HEK293 (cell line): ENCODE results near the gene SGCG.

ENCODE experiments used
- CTCF ChIA-PET: fragments of 350-600 bp; formaldehyde crosslinking; extraction: SDS; loops from one replicate; lab custom pipeline; 2021; ENCODE audit warnings: antibody characterized with exemption; lab: Yijun Ruan, JAX
- POLR2A ChIA-PET: fragments of 300-600 bp; formaldehyde crosslinking; extraction: SDS; loops from one replicate; lab custom pipeline; 2020; ENCODE audit warnings: antibody characterized with exemption, inconsistent platforms; lab: Yijun Ruan, JAX
- H3K27ac ChIP-seq: fragments of 200-500 bp; sonication (Bioruptor generic); 2 replicates; pipeline ENCODE4 v1.5.1; 2014; ENCODE audit warnings: low read depth, low read length, control low read depth, inconsistent platforms; ENCODE audit errors: extremely low read depth
- H3K36me3 ChIP-seq, 2 experiments: fragments of 200-500 bp in 1 of 2; sonication (Bioruptor generic) in 1 of 2; 1 replicate in 1 of 2; 2 replicates in 1 of 2; pipeline ENCODE4 v1.5.1; 2014 to 2017; ENCODE audit warnings: inconsistent platforms in 2 of 2, low read length in 2 of 2; ENCODE audit not compliant: control insufficient read depth in 2 of 2, insufficient read depth in 1 of 2
- H3K4me1 ChIP-seq: fragments of 200-500 bp; sonication (Bioruptor generic); 2 replicates; pipeline ENCODE4 v1.5.1; 2014; ENCODE audit warnings: mild to moderate bottlenecking, low read length, inconsistent platforms; ENCODE audit not compliant: control insufficient read depth, insufficient read depth
- H3K4me3 ChIP-seq: 2 replicates; pipeline ENCODE4 v1.5.1; 2011; ENCODE audit warnings: low read depth, mild to moderate bottlenecking, control low read depth, low read length, moderate library complexity
- H3K9me3 ChIP-seq: fragments of 200-500 bp; sonication (Bioruptor generic); 2 replicates; pipeline ENCODE4 v1.5.1; 2014; ENCODE audit warnings: low read depth, low read length, inconsistent platforms; ENCODE audit not compliant: control insufficient read depth, insufficient read depth
- BCL11A ChIP-seq: fragments of 450-650 bp; formaldehyde crosslinking; IDR thresholded peaks from 2 replicates; pipeline ENCODE4 v1.5.1; 2016; ENCODE audit warnings: low read depth, missing biosample characterization, missing genetic modification characterization
- RBAK ChIP-seq: fragments of 450-650 bp; formaldehyde crosslinking; IDR thresholded peaks from 2 replicates; pipeline ENCODE4 v1.5.1; 2016; ENCODE audit warnings: missing biosample characterization, missing genetic modification characterization
- ZFP69B ChIP-seq: fragments of 450-650 bp; formaldehyde crosslinking; IDR thresholded peaks from 2 replicates; pipeline ENCODE4 v1.5.1; 2016; ENCODE audit warnings: missing biosample characterization, missing genetic modification characterization
- ZNF10 ChIP-seq: fragments of 450-650 bp; formaldehyde crosslinking; IDR thresholded peaks from 2 replicates; pipeline ENCODE4 v1.5.1; 2017; ENCODE audit warnings: missing biosample characterization, missing genetic modification characterization
- ZNF169 ChIP-seq: fragments of 450-650 bp; formaldehyde crosslinking; IDR thresholded peaks from 2 replicates; pipeline ENCODE4 v1.5.1; 2016; ENCODE audit warnings: missing biosample characterization, missing genetic modification characterization
- ZNF174 ChIP-seq: fragments of 450-650 bp; formaldehyde crosslinking; IDR thresholded peaks from 2 replicates; pipeline ENCODE4 v1.5.0; 2017; ENCODE audit warnings: missing biosample characterization, mild to moderate bottlenecking, missing genetic modification characterization
- ZNF302 ChIP-seq: fragments of 450-650 bp; formaldehyde crosslinking; IDR thresholded peaks from 2 replicates; pipeline ENCODE4 v1.5.1; 2016; ENCODE audit warnings: missing biosample characterization, missing genetic modification characterization, low read depth
- ZNF404 ChIP-seq: fragments of 450-650 bp; formaldehyde crosslinking; IDR thresholded peaks from 2 replicates; pipeline ENCODE4 v1.5.1; 2017; ENCODE audit warnings: missing biosample characterization, missing genetic modification characterization
- ZNF426 ChIP-seq: fragments of 450-650 bp; formaldehyde crosslinking; IDR thresholded peaks from 2 replicates; pipeline ENCODE4 v1.5.1; 2017; ENCODE audit warnings: missing biosample characterization, missing genetic modification characterization, mild to moderate bottlenecking, inconsistent platforms, moderate library complexity
- ZNF449 ChIP-seq: fragments of 450-650 bp; formaldehyde crosslinking; IDR thresholded peaks from 2 replicates; pipeline ENCODE4 v1.5.1; 2017; ENCODE audit warnings: missing biosample characterization, mild to moderate bottlenecking, missing genetic modification characterization, moderate library complexity
- ZNF837 ChIP-seq: fragments of 450-650 bp; formaldehyde crosslinking; IDR thresholded peaks from 2 replicates; pipeline ENCODE4 v1.5.1; 2016; ENCODE audit warnings: missing biosample characterization, missing genetic modification characterization
- ZSCAN23 ChIP-seq: fragments of 450-650 bp; formaldehyde crosslinking; IDR thresholded peaks from 2 replicates; pipeline ENCODE4 v1.5.1; 2016; ENCODE audit warnings: missing biosample characterization, missing genetic modification characterization
- TF ChIP-seq, protein P1 (sequence below): fragments of 450-650 bp; formaldehyde crosslinking; IDR thresholded peaks from 2 replicates; pipeline ENCODE4 v1.5.1; 2017; ENCODE audit warnings: missing biosample characterization, missing genetic modification characterization

The SGCG gene

DNA sequence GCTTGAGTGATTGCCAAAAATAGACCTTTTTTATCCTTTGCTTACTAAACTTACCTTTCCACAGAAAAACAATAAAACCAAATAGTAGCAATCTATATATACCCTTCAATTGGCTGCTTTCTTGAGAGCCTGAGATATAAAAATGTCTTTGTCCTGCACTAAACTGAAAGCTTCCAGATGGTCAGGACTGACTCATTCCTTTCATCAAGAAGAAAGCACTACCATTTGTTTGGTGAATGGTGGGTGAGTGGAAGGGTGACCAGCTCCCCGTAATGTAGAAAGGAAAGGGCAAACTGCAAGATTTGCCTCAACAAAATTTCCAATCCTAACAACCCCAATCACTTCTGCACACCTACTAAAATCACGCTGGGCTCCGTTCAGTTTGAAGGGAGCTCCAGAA is 184.9 kb downstream of the SGCG start:
- TF ChIP-seq ZNF426 (no peak), ZNF174 (tag by site-specific recombination) (no peak), ZNF10 (tag by site-specific recombination) (no peak), ZSCAN23 (tag by site-specific recombination) (no peak), ZNF404 (no peak), RBAK (no peak), ZNF837 (no peak), ZFP69B (tag by site-specific recombination) (no peak)
- TF ChIP-seq, protein P1, sequence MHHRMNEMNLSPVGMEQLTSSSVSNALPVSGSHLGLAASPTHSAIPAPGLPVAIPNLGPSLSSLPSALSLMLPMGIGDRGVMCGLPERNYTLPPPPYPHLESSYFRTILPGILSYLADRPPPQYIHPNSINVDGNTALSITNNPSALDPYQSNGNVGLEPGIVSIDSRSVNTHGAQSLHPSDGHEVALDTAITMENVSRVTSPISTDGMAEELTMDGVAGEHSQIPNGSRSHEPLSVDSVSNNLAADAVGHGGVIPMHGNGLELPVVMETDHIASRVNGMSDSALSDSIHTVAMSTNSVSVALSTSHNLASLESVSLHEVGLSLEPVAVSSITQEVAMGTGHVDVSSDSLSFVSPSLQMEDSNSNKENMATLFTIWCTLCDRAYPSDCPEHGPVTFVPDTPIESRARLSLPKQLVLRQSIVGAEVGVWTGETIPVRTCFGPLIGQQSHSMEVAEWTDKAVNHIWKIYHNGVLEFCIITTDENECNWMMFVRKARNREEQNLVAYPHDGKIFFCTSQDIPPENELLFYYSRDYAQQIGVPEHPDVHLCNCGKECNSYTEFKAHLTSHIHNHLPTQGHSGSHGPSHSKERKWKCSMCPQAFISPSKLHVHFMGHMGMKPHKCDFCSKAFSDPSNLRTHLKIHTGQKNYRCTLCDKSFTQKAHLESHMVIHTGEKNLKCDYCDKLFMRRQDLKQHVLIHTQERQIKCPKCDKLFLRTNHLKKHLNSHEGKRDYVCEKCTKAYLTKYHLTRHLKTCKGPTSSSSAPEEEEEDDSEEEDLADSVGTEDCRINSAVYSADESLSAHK (tag by site-specific recombination) = no peak
- H3K9me3 ChIP-seq = no peaks in the 10 kb centered on the region
- no peak overlapping the region for H3K4me3 ChIP-seq
- no peaks in the 10 kb centered on the region for H3K4me1 ChIP-seq
- H3K36me3 ChIP-seq = peaks cover 13 to 89% of the 10 kb centered on the region in 2 experiments
- H3K27ac ChIP-seq = no peak overlapping the region
- POLR2A ChIA-PET = no interaction called here
- CTCF ChIA-PET = interaction anchor here (0.6 kb wide), 1 partner anchor 29 kb away, joined by 3 read pairs; no protein-coding TSS in a partner anchor

DNA sequence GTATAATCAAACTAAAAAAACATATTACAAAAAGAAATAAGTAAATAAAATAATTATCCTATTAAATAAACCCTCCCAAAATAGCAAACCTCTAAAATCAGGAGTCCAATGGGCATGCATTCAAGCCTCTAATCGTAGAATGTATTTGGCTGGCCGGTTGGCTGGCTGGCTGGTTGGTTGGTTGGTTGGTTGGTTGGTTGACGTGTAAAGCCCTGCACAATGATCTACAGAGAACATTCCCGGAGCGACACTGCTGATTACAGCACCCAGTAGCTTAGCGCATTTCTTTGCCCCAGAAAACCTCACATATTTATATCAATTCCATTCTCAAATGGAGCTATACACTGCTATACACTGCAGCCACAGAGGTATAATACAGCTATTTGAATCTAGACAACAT is 187.1 kb downstream of the SGCG start:
- peaks cover 9 to 93% of the 10 kb centered on the region in 2 experiments for H3K36me3 ChIP-seq
- no peak for TF ChIP-seq ZNF169 (tag by site-specific recombination)
- no peak for TF ChIP-seq ZNF449 (tag by site-specific recombination)
- H3K4me3 ChIP-seq = no peak overlapping the region
- no peak overlapping the region for H3K27ac ChIP-seq
- ChIA-PET POLR2A (no interaction called here), CTCF (no interaction called here)
- no peaks in the 10 kb centered on the region for H3K9me3 ChIP-seq
- no peaks in the 10 kb centered on the region for H3K4me1 ChIP-seq

DNA sequence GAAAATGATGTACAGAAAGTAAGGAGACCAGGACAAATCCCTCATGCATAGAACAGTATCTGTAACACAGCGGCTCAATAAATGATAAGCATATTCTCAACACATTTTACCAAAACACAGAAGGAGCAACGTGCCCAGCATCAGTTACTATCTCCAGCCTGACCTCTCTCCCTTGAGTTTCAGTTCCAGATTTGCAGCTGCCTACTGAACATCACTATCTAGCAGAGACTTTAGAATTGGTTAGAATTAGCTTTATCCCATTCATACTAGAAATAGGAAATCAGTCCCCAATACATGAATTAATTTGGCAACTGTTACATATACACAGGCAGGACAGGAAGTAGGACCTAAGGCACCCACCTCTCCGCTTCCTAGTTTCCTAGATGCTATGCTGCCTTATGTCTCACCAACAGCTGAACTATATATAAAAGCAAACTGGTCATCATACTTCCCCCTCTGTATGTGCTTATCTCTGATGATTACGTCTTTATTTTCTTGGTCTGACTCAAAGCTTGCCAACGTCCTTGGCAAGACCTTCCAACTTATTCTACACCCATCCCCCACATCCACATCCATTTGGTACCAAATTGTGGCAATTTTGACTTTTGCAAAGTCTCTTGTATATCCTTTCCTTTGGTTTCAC is 191.6 kb downstream of the SGCG start:
- Histone ChIP-seq H3K9me3 (no peaks in the 10 kb centered on the region), H3K4me3 (no peak overlapping the region), H3K27ac (no peak overlapping the region), H3K4me1 (0 out of 2 replicates have a peak, but pooled peaks cover 2% of the 10 kb centered on the region), H3K36me3 (peaks cover 9 to 58% of the 10 kb centered on the region in 2 experiments; a peak in 2 of 3 replicates)
- CTCF ChIA-PET = no interaction called here
- POLR2A ChIA-PET = no interaction called here
- TF ChIP-seq ZNF302 (no peak), BCL11A (tag by site-specific recombination) (no peak)
